SIG-M5 (cell line): ENCODE data around the gene MRPL58.

Source experiments
- DNase-seq: peaks from one replicate; lab custom pipeline; 2025; lab: John Stamatoyannopoulos, UW

MRPL58 gene

GRCh38 chr17:75048249-75048878 lies 35.9 kb downstream of the MRPL58 start:
- no peak for DNase-seq

- no peak for DNase-seq
Observed at GRCh38 chr17:75049057-75049456, 36.6 kb downstream of the MRPL58 start.

DNA sequence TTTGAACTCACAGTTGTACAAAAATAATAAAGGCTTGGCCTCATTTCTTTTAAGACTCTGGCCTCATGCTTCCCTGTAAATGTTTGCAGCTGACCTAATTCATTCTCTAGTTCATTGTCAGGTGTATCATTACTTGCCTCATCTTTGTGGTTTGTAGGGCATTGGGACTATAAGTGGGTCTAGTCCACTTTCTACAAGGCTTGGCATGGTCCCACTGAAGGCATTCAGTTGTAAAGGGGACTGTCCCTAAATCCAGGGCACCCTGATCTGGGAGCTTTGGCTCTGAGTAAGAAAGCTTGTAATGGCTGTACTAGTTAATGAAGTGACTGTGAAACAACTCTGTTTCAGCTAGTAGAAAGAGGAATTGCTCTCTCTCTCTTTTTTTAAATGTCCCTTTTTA lies 37.2 kb downstream of the MRPL58 start:
- no peak for DNase-seq

DNA sequence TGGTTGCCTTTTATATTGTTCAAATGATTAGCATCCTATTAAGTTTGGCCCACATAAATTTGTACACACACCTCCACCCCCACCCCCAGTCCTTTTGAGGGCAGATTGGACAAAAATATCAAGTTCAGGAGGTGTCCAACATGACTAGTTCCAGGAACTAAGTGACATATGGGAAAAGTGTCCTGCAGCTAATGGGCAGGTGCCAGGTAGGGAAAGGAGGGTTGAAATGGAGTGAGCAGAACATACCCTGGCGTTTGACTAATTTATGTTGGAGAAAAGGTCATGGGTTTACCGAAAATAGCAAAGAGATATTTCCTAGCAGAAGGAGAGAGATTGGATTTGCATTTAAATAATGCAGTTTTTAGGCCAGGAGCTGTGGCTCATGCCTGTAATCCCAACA lies 39.5 kb downstream of the MRPL58 start:
- DNase-seq = no peak

- DNase-seq = no peak
Observed at GRCh38 chr17:75059369-75060345, 47.2 kb downstream of the MRPL58 start.

DNA sequence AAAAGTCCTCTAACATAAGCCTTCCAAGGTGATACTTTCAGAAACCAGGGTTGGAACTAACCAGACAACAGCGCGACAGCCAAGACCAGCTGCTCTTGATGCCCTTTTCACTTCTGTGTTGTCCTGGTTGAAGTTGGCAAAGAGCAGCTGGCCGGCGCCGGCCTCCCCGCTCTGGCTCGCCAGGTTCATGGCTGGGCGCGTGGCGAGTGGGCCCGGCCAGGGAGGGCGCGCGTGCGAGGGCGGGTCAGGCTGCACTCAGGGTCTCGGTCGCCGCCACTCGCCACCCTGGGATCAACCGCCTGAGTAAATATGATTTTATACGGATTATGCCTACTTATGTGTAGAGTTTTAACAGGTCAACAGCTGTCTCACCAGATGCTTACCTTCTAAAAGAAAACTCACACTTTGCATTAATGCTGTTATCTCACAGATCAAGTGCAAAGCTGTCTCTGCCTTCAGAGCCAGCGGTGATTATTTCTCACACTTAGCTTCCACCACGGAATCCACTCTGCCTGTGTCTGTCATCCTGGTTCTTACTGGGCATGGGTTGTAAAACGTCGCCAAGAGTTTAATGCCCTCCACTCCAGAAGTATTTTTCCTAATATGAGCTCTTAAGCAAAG lies 48.1 kb downstream of the MRPL58 start:
- DNase-seq = no peak

DNA sequence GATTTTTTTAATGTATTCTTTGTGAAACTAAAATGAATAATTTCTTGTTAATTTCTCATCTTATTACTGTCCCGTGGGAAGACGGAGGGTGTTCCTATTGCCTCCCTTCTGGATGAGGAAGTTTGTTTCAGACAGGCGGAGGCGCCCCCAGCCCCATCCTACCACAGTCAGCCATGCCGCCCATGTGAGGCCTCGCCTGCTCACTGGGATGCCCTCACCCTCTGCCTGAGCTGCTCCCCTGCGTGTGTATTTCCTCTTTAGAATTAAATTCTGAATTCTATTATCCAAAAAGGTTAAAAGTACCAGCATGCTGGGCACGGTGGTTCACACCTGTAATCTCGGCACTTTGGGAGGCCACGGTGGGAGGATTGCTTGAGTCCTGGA lies 48.6 kb downstream of the MRPL58 start:
- DNase-seq = no peak

GRCh38 chr17:75061618-75062017 lies 49.1 kb downstream of the MRPL58 start:
- DNase-seq = no peak

- no peak for DNase-seq
Observed at GRCh38 chr17:75063201-75063600, 50.7 kb downstream of the MRPL58 start.

GRCh38 chr17:75063626-75064025 lies 51.2 kb downstream of the MRPL58 start:
- DNase-seq = no peak

DNA sequence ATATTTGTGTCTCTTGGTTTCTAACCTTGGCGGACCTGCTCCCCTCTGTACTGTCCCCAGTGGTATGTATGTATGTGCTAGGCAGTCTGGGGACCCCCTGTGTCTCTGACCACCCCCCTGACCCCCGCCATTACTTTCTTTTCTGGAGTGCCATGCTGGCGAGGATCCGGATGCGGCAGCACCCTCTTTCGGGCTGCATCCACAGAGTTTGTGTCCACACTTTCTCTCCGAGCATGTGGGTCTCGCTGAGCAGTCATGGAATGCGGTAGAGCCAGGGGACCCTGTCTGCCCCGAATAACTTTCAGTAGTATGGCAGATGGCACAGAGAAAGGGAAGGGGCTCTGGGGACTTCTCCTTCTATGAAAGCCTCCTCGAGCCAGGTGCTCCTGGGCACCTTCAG lies 51.6 kb downstream of the MRPL58 start:
- no peak for DNase-seq

DNA sequence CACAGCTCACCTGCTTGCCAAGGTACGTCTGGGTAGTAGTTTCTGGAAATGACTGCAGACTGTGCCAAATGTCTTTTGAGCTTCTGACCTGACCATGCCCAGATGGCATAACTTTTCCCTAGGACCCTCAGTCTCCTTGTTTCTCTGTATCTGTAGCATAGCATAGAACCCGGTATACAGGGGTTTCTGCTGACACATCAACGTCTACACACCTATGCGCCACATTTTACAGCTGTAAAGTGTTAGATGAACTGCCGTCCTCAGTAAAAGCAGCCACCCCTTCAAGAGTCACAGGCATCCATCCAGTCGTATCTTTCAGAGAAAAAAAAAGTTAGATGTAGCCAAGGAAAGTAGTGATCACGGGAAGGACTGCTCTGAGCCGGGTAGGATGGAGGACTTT lies 52.0 kb downstream of the MRPL58 start:
- no peak for DNase-seq

- no peak for DNase-seq
Observed at GRCh38 chr17:75064867-75065561, 52.5 kb downstream of the MRPL58 start.

- DNase-seq = no peak
Observed at GRCh38 chr17:75065562-75066151, 53.2 kb downstream of the MRPL58 start.

- no peak for DNase-seq
Observed at GRCh38 chr17:75067856-75068255, 55.4 kb downstream of the MRPL58 start.

DNA sequence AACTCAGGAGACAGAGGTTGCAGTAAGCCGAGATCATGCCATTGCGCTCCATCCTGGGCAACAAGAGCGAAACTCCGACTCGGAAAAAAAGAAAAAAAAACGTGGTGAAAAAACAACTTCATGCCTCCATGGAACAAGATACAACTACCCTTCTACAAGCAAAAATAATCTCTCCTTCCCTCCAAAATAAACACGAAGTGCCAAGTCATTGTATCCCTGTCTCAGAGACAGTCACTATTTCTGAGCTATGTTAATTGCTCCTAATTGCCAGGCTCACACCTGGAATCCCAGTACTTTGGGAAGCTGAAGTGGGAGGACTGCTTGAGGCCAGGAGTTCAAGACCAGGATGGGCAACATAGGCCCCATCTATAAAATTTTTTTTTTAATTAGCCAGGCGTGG lies 56.3 kb downstream of the MRPL58 start:
- no peak for DNase-seq

DNA sequence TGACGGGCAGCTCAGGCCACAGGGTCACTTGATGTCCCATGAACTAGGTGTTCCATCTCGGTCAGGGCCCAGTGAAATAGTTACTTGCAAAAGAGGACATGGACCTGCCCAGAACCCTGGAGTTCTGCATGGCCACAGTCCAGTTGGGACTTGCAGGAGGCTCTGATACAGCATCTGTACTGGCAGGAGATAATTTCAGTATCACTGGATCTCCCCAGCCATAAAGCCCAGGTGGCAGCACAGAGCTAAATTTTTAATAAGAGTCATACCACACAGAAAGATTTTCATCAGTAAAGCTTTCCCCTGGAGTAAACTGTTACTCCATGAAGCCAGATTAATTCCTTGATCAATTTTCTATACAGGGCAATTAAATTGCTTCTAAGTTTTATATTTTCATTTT lies 57.3 kb downstream of the MRPL58 start:
- DNase-seq = no peak
